GM21528 (cell line): ENCODE measurements around the gene WDR26.

Experiments used
- ATAC-seq: cut with Tn5 transposase; IDR thresholded peaks from one replicate; pipeline ENCODE4 v1.9.1; 2021; ENCODE audit warnings: mild to moderate bottlenecking, moderate library complexity; ENCODE audit not compliant: unreplicated experiment, low FRiP score

The WDR26 gene

DNA sequence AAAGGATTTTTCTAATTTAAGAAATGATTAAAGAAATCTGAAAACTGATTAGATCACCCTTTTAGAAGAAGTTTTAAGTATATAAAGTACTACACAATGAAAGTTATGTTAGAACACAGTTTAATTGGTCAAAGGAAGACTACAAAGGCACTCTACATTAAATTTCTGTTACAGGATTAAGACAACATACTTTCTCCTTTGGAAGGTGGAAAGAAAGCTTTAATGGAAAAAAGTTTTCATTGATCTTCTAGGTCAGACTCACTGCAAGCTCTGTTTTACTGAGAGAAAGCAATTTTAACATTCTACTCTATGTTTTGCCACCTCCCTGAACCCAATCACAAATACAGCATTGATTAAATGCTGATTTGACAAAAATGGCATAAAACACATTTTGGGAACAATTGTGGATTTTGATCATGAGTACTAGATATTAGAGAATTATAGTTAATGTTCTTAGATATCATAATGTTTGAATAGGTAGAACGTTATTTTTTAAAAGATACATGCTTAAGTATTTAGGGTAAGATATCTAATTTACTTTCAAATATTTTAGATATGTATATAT lies 32.0 kb downstream of the WDR26 start:
- ATAC-seq, result no peak

DNA sequence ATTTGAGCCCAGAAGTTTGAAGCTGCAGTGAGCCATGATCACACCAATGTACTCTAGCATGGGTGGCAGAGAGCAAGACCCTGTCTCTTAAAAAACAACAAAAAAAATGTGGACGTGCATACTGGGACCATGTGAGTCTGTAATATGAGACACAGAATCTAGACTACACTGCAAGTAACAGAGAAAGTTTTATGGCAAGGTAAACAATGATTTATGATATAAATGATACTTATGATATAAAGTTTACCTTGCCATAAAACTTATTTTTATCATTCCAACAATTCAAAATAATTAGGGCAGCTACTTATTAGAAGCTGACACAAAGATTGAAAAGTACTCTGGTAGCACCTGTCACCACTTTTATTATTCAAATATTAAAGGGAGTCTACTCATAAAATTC lies 34.7 kb downstream of the WDR26 start:
- ATAC-seq, result no peak

DNA sequence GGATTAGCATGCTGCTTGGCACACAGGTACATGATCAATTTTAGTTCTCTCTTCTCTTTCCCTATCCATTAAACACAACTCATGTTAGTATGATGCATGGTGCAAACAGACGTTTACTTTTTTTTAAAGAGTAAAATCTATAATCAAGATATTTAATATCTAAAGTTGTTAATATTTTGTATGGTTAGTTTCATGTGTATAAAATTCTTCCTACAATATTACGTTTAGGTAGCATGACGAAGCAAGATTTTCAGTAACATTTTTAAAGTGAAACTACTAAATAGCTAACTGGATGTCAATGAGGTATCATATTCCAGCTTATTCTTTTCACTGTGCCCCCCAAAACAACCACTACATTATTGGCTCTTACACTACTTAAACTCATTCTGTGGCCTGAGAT lies 41.3 kb downstream of the WDR26 start:
- no peak for ATAC-seq

DNA sequence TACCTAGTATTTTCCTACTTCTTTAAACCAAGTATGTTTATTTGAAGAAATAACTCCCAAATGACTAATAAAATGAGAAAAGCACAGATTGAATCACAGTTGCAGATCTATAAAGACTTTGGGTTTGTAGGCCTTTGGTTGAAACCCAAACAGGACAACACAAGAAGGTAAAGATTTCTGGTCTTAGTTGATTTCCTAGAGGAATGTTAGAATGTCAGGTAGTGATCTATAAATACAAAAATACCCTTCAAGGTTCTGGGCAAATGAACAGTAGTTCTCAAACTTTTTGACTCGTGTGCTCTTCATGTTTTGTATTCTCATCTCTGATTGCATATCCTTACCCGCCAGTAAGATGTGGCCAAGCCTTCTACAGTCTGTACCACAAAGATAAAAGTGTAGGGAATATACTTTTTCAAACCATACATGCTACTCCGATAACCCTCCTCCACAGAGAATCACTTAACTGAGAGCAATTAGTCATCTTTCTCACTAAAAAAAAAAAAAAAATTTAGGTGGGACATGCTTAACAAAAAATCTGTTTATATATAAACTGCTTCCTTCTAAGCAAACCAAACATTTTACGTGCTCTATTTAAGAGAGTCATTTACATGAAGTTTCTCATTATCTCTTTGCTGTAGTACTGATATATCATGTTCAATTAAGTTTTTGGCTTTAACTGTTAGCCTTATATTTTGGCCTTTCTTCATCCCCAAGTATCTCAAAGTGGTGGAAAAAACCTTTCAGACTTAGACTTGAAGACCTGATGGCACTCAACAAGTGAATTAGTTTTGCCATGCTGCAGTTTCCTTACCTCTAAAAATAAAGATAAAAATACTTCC lies 42.0 kb downstream of the WDR26 start:
- ATAC-seq, result no peak

DNA sequence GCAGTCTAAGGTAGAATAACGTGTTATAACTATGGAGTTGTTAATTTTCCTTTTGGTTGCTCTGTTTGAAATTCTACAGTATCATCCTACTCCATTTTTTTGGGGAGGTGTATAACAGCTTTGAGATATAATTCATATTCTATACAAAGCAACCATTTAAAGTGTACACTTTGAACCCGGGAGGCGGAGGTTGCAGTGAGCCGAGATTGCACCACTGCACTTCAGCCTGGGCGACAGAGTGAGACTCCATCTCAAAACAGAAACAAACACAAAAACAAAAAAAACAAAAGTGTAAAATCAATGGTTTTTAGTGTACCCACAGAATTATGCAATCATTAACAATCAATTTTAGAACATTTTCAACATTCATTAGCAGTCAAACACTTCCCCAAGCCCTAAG lies 44.1 kb downstream of the WDR26 start:
- no peak for ATAC-seq

DNA sequence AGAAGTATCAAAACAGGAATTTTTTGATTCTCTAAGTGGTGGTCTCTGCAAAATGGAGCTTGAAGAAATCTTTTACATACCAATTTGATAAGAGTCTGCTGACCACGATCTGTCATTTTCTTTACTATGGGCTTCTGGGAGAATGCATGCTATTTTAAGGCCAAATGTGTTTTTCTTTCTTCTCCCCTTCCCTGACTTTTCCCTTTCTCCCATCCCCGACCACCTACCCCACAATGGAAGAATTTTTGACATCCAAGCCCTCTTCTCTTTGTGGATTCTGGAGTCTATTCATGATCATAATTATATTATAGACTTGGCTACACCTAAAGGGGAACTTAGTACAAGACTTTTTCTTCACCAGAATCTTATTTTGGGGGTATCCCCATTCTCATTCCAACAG lies 46.7 kb downstream of the WDR26 start:
- no peak for ATAC-seq

DNA sequence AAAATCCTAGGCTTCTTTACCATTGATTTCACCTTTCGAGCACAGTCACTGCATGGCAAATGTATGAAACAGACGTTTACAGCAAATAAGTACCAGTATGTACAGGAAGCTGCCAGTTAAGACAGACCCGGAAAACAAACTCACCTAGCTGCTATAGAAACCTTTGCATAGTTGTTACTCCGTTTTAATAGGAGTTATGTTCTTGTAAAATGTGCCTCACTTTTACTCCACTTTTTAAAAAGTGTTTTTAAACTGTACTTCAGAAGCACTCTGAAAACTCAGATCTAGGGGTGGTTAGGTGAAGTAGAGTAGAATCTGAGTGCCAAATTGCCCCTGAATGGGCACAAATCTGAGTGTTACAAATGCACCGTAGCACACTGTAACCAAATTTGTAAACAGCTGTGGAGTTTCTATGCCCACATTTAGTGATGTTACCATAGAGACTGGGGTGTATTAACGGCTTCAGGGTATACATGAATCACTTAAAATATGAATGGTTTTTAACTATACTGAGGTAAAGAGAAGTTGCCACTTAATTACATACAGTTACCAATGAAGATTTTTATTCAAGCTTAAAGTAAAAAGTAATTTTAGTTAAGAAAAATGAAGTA lies 47.2 kb downstream of the WDR26 start:
- ATAC-seq, result no peak

DNA sequence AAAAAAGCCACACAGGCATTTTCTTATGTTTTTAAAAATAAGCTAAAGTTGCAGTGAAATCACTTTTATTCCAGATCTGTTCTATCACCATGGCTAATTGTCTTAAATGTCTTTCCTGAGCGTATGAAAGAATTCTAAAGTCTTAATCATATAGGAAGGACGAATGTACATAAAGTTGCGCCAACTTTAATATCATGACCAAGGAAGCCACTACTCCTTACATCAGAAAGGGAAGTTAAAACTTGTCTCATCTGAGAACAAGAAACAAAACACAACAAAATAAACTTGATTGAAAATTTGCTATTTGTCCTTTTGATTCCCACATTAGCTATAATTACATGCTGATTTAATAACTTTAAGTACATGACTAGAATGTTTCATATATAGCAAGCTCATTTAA lies 51.4 kb downstream of the WDR26 start:
- no peak for ATAC-seq

DNA sequence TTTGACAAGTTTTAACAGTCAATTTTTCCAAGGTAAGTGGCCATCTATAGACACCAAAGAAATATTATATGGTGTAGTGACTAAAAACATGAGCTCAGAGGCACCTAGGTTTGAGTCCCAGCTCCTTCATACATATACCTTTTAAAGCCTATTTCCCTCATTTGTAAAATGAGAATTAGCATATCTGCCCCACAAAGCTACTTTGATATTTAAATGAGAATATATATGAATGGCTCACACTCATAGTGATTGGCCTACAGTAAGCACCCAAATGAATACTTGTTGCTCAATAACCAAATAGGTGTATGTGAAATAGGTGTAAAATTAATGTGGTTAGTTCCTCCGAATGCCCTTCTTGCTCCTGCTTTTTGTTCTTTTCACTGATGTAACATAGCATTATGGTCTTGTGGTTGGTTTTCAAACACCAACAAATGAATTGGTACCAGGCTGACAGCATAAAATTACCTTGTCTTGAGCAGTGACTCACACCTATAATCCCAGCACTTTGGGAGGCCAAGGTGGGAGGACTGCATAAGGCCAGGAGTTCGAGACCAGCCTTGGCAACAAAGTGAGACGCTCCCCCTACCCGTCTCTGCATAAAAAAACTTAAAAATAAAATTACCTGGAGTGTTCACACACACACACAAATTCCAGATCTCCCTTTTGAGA lies 52.6 kb downstream of the WDR26 start:
- ATAC-seq, result no peak

DNA sequence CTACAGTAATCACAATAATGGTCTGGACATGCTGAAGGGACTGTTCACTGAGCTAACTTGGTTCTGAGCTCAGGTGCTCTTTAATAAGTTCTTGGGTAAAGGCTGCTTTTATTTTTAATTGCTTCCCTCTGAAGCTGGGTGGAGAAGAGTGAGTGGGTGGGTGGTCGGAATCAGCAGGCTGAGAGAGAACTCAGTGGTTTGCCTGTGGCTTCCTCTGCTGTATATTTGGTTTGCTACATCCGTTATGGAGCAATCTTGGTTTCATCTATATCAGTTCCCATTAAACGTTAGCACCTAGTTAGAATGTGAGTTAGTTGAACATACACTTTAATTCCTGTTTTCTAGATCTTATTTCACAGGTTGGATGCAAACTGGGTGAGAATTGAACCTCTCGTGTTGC lies 54.6 kb downstream of the WDR26 start:
- peak; percentile 74 for ATAC-seq

DNA sequence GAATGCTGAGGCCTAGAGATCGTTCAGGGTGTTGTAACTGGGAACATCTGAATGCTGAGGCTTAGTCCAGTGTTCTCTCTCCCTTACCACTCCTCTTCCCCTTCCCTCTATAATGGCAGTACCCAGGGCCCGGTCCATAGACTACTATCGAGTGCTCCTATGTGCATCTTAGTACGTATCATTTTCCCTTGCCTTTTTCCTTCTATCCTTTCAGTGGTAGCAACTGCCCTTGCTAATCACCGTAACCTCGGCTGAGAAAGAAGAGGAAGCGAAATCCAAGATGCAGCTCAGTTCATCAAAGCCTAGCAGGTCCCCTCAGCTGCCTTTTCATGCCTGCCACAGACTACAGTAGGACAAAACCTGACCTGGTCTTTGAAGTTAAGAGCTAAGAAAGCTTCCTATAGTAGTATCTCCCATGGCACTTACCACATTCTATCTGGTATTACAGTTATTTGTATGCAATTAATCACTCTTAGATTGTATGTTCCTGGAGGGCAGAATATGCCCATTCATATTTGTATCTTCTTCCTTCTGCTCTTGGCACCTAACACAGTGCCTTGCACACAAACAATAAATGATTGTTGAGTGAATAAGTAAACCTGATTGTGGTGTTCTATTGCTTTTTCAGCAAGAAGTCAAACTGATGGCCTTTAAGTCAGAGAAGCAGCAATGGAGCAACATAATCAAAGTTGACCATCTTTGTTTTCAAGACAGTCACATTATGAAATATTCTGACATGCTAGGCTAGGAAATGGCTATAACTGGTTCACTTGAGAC lies 55.6 kb downstream of the WDR26 start:
- peak; percentile 56 for ATAC-seq

DNA sequence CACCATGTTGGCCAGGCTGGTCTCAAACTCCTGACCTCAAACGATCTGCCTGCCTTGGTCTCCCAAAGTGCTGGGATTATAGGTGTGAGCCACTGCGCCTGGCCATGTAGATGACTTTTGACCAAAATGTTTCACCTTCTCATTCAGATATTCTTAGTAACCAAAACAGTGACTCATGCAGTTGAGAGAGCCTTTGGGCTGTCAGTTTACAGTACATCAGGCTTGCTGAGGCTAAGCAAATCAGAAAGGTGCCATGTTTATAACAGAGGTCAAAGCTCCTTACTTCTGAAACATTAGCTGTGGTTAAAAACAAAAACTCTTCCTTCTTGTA lies 57.0 kb downstream of the WDR26 start:
- peak; percentile 50 for ATAC-seq

DNA sequence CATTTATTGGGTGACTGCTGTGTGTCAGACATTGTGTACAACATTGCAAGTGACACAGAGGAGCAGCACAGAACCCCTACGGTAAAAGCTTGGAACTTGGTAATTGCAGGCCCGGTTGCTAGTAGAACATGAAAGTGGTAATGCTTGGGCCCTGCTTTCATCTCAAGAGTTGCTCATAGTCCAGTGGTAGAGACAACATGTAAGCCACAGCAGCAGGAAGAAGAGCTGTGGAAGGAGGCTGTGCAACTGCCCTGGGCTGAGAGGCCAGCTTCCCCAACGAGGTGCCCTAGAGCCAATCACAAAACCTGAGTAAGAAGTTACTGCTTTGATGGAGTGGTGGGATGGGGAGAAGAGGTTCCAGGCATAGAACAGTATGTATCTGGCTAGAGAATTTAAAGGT lies 59.5 kb downstream of the WDR26 start:
- ATAC-seq, result no peak

DNA sequence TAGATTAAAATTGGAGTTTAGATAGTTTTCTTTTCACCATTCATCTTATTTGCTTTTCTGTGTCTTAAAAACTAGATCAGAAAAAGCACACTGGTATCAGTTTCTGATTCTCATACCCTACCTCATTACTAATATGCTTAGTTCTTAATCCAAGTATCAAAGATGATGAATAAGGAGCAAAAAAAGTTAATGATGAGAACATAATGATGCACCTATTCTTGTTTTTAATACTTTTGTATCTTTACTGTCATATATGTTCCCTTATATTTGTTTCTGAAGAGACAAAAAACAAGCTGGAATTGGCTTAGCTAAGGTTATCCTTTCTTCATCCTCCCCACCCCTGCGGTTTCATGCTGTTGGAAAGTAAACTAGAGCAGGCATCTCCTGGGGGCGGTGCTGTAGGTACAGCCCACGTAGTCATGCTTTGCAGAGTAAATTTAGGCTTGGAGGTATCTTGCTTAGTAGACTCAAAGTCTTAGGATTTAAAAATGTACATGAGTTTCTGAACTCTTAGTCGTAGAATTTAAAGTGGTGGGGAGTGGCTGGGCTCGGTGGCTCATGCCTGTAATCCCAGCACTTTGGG lies 61.5 kb downstream of the WDR26 start:
- no peak for ATAC-seq

DNA sequence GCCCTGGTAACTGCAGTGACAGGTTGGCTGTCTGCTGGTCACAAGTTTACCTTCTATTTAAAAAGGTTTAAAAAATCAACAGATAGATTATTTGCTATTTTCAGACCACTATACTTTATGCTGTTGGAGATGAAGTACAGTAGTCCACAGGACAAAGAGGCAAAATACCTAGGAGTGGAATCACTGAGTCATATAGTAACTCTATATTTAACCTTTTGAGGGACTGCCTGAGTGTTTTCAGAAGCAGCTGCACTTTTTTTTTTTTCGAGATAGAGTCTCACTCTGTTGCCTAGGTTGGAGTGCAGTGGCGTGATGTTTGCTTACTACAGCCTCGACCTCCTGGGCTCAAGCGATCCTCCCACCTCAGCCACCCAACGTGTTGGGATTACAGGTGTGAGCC lies 66.2 kb downstream of the WDR26 start:
- peak; percentile 68 for ATAC-seq

DNA sequence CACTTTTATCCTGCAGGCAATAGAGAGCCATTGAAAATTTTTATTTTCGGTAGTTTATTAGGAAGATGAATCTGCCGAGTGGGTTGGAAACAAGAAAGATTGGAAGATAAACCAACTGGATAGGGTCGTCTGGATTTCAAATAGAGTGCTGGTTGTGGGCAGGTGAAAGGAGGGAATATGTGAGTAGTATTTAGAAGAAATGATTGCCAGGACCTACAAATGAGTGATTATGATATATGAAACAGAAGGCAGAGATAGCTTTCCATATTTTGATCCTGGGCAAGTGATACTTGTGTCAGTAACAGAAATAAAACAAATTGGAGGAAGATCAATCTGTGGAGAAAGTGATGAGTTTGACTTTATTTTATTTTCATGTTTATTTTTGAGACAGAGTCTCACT lies 75.4 kb downstream of the WDR26 start:
- ATAC-seq, result no peak

DNA sequence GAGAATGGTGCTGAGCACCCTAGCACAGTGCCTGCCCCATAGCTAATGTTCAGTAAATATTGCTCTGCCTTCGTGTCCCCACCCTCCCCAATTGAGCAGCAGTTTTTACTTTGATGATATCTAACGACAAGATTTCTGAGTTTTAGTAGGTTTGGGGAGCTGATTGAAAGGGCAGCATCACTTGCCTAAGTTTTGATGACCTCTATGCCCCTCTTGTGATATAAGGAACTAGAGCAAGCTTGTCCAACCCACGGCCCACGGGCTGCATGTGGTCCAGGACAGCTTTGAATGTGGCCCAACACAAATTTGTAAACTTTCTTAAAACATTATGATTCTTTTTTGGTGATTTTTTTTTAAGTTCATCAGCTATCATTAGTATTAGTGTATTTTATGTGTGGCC lies 76.4 kb downstream of the WDR26 start:
- no peak for ATAC-seq

DNA sequence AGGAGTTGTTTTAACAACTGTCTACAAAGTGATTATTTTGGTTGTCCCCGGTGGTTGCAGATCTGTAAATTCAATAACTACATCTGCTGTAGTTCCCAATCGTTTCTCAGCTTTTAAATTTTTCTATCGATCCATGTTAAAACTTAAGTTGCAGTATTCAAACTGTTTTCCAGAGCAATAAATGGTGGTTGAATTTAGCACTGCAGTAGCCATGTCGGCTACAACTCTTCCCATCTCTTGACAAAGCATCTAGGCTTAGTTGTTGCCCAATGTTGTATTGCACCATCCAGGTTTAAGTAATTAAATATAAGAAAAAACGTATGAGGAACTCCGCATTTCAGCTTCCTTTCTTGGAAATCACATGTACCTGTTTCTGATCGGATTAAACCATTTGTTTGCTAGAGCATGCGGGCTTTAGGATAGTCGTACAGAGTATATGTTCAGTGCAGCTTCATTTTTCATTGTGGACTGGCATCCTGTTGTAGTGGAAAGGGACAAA lies 76.9 kb downstream of the WDR26 start:
- ATAC-seq, result no peak

DNA sequence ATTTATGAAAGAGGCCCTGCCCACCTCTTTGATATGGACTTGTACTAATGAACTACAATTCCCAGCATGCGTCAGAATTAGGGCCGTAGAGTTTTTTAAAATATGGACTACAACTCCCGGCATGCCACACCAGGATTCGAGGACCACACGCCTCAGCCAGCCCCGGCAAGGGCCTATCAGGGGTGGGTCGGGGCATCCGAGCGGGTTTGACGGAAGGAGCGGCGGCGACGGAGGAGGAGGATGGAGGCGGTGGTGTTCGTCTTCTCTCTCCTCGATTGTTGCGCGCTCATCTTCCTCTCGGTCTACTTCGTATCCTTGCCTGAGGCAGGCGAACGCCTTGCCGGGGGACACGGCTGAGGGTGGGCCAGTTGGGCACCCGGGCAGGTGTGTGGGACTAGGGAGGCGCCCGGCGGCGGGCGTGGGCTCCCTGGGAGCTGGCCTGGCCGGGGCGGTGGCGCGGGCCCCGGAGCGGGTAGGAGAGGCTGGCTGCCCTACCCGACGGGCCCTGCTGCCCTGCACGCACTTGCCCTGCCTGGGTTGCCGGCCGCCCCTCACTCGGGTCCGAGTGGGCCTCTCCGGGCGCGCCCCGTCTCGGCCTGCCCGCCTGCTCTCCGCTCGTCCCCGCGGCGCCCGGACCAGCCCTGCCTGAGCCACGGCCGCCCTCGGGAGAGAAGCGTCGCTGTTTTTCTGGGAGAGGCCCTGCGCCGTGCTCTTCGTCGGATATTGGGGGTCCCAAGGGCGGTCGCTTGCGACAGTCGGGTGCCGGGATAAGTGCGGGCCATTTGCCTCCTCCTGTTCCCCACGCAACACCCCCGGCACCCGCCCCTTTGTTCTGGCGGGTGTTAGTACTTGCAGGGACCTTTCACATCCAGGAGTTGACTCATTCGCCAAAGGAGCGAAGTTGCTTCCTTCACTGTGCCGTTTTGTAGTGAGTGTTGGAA lies 77.6 kb downstream of the WDR26 start, which contains the start of gene CNIH4:
Gene CNIH4, plus strand, starts transcription at position 195 of the 941 bp plus-strand sequence. Its CDS starts 46 bp downstream, at position 241.
- peak; percentile 98 for ATAC-seq
